Dedifferentiated amniotic fluid mesenchymal stem cell (primary cell): ENCODE measurements around the gene PAEP.

Experiments
- DNase-seq: peaks from one replicate; pipeline ENCODE4 v3.0.0-alpha.2; 2016; ENCODE audit errors: extremely low spot score

The PAEP gene

DNA sequence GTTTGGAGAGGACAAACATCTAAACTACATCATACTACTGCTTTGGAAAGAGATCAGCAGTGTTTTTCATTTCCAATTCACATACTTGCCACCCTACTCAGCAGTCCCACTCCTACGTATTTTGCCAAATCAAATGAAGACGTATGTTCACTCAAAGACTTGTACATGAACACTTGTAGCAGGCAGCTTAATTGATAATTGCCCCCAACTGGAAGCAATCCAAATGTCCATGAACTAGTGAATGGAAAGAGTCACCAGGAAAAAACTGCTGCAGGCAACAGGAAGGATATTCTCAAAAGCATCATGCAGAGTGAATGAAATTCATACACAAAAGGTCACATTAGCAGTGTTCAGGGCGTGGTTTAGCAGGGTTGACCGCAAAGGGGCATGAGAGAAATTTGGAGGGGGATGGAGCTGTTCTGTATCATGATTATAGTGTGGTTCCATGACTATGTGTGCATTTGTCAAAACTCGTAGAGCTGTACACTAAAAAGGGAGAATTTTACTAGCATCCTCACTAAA is 38.8 kb downstream of the PAEP start:
- no peak for DNase-seq

DNA sequence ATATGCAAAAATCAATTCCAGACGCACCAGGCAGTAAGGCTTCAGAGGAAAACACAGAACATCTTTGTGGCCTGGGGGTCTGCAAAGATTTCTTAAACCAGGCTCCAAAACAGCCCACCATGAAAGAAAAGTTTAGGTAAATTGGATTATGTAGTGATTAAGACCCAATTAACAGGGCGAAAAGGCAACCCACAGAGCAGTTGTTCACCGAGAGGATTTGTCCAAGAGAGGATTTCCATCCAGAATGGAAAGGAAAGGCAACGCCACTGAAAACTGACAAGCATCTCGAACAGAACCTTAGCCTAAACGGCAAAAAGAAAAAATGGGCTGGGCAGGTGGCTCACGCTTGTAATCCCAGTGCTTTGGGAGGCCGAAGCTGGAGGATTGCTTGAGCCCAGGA is 40.4 kb downstream of the PAEP start:
- no peak for DNase-seq

GRCh38 chr9:135602789-135603481 is 41.4 kb downstream of the PAEP start:
- DNase-seq, result peak; percentile 34

DNA sequence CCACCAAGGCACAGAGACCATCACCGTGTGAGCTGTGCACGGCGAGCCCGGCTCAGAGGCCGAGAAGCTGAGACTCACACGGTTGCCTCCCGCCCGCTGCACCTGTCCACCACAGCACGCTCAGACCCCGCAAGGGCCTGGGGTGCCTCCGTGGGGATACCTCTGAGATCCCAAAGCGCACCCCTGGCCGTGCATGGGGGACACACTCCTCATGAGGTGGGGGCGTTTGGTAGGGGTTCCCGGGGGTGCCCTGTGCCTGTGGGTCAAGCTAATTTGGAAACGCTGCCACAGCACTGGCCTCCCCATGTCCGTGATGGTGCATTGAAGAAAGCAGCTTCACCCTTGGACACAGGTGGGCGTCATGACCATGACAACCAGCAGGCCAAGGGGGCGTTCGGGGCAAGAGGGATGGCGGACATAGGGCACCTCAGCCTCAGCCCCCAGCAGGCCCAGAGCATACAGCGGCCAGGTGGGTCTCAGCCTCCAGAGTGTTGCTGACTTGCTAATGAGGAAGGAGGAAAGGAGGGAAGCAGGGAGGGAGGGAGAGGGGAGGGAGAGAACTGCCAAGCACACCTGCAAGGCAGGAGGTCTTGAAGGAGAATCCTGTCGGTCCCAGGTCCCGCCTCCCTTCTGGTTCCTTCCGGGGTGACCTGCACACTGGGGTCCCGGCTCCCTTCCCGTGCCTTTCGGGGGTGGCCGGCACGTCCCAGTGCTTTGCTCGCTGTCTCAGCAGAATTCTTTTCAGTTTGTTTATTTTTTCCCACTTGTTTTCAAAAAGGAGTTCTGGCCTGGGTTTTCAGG is 43.1 kb downstream of the PAEP start:
- DNase-seq, result no peak

- no peak for DNase-seq
Measured at GRCh38 chr9:135605238-135605781, 43.8 kb downstream of the PAEP start.

DNA sequence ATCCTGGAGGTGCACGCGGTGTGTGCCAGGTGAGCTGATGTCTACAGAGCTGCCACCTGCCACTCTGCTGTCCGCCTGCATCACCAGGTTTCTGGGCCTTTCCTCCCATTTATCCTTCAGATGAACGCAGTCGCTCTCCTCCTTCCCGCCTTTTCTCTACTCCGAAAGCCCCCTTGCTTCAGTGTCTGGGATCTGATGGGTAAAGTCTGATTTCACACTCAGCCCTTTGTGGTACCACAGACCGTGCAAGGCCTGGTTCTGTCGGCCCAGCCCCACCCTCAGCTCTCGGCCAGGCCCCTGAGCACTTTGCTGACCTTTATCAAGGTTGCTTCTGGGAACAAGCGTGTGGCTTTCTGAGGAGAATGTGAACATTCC is 45.3 kb downstream of the PAEP start:
- no peak for DNase-seq

DNA sequence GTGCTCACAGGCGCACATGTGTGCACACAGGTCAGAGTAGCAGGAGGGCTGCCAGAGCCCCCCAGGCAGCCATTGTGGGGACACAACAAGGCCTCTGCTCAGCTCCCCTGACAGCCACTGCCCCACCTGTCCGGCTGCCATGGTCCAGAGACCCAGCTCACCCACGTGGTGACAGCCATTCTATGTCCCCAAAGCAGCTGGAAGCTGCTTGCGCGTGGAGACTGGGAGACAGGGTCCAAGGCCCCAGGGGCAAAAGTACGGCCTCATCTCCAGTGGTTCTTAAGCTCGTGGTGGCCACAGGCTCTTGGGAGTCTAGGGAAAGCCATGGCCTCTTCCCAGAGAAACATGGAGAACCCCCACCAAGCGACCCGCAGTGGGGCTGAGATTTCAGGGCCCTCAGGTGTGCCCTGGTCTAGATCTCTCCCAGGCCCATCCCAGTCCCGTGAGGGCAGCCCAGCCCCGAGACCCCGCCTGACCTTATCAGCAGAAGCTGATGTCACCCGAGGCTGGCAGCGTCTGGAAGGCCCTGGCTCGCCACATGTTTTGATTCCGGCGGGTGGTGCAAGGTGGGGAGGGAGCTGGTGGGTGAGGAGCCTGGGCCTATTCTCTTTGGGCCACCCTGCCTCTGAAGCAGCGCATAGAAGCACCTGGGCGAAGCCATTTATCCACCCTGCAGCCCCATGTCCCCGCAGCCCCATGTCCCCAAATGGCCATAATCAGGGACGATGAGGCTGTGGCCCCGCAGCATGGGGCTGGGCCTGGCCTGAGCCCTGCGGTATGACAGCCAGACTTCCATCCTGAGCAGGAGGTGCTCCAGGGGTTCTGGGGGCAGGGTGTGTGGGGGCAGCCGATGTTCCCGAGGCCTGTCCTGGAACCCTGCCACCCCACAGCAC is 46.1 kb downstream of the PAEP start:
- no peak for DNase-seq

- no peak for DNase-seq
Measured at GRCh38 chr9:135608294-135608998, 46.9 kb downstream of the PAEP start.

GRCh38 chr9:135608999-135609317 is 47.4 kb downstream of the PAEP start:
- no peak for DNase-seq

- no peak for DNase-seq
Measured at GRCh38 chr9:135609366-135609955, 47.9 kb downstream of the PAEP start.

DNA sequence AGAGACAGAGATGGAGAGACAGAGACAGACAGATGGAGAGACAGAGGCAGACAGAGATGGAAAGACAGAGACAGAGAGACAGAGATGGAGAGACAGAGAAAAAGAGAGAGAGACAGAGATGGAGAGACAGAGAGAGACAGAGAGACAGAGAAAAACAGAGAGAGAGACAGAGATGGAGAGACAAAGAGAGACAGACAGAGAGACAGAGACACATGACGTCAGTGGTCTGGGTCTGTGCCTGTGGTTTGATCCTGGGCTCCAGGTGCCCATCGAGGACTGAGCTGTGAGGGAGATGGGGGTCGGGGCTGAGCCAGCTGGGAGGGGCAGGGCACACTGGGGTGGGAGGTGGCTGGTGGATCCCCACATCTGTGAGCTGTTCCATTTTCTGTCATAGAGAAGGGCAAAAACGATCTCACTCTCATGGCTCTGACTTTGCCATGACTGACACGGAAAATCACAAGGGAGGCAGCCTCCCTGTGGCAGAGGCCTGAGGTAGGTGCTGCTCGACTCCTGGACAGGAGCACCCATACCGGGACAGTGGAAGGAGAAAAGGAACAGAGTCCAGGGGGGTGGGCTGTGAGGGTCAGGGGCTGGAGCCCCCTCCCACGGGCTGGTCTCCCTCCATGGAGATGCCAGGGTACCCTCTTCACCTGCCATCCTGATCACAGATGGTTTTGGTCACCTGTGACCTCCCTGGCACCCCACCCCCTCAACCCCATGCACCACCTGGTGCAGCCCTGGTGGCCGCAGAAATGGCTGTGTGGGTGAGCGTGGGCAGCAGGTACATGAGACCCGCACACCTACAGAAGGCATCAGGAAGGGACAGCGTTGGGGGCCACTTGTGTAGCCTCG is 49.0 kb downstream of the PAEP start:
- no peak for DNase-seq

DNA sequence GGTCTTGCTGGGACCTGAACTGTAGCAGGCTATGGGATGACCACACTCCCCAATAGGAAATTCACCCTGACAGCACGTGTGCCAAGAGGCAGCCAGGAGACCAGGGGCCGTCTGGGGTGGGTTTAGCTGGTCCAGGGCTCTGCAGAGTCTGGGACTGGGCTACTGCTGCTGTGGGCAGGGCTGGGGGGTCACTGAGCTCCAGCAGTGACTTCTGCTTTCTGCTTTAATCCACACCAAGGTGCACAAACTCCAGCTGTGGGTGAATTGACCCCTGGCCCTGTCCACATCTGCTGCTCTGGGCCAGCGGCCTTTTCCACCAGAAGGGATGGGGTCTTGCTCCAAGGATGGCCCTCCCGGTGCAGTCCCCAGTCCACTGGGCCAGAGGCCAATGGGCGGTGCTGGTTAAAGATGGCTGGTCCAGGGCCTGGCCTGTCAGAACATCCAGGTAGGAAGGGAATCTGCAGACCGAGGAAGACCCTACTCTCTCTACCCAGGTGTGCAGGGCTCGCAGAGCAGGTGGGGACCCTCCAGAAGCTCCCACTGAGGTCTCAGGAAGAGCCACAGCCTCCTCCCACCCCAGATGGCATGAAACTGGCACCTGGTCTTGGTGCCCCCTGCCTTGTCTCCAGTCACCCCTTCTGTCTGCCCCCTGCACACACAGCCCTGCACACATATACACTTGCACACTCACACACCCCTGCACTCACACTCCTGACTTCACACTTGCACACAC is 49.8 kb downstream of the PAEP start:
- DNase-seq, result no peak

DNA sequence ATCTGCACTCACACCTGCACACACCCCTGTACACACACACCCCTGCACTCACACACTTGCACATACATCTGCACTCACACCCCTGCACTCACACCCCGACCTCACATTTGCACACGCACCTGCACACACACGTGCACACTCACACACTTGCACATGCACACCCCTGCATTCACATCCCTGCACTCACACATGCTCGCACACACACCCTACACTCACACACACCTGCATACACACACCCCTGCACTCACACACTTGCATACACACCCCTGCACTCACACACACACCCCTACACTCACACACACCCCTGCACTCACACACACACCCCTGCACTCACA is 50.3 kb downstream of the PAEP start:
- DNase-seq, result no peak

DNA sequence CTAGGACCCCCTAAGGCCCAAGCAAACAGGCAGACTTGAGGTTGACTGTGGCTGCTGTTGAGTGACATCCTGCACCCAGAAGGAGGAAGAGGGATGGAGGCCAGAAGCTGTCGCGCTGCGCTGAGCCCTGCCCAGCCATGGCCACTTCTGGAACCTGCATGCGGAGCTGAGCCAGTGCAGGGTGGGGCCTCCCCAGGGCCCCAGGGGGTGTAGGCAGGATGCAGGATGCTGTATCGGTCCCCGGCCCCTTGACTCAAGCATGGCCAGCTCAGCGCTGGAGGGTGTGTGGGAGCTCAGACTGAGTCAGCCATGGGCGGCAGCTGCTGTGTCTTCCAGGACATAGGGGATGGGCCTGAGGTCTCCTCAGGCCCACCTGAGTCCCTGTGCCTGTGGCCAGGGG is 50.9 kb downstream of the PAEP start:
- DNase-seq, result no peak

- no peak for DNase-seq
Measured at GRCh38 chr9:135612981-135613910, 51.7 kb downstream of the PAEP start.

DNA sequence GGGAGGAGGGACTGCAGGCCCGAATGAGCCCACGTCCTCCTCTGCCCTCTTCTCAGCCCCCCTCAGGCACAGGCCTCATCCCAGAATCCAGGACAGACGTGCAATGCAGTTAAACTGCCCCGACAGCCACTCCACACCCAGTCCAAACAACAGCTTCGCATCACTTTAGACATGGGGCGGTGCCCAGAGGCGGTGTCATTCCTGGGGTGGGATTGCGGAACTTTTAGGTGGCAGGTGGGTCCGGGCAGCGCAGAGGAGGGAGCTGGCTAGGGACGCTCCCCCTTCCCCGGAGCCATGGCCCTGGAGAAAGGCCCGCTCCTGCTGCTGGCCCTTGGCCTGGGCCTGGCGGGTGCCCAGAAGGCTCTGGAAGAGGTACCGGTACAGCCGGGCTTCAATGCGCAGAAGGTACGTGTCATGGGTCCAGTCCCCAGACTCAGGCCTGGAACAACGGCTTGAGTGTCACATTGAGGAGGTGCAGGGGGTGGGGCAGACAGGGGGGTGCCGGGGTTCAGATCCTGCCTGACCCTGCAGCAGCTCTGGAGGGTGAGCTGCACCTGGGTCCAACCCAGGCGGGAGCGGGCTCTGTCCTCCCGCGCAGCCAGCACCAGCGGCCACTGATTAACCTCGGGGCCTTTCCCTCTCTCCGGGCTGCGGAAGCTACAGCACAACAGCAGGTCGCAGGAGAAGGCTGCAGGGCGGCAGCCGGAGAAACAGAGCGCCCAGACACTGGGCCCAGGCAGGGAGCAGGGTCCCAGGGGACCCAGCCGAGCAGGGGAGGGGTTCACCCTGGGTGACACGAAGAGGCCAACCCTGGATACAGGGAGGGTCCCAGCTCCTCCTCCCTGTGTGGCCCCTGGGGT is 52.6 kb downstream of the PAEP start:
- no peak for DNase-seq
